Left lobe of liver (tissue), 2 donors: Measurements from ENCODE around the gene BICD1. TPM values are rescaled to one million over a fixed set of nuclear protein-coding genes. Genes with fewer than 3 reads are reported as not detected.
"Not testable (repeated sequence)": the region's sequence is repeated elsewhere in the genome, so short reads cannot be mapped to it uniquely, and the experiment has no call there.

Experiments used
- ATAC-seq: fragments of 200-7000 bp; cut with Tn5 transposase; one replicate; pipeline ENCODE4 v1.9.1; 2020; ENCODE audit warnings: mild to moderate bottlenecking, moderate library complexity
- DNase-seq: peaks from one replicate; pipeline ENCODE4 v3.0.0-alpha.2; 2020; ENCODE audit warnings: low spot score
- total RNA-seq: library from RNA; stranded (reverse); gene quantifications from one replicate; pipeline ENCODE4 v1.2.1, GENCODE V29; 2021
- donor health status: DM: no; HTN: no; CAD: no; lungs with moderate emphysema.
- donor health status: DM: no; HTN: yes; CAD: no.

BICD1 gene
- total RNA-seq, 1 donor from 2014 or later: 0.91 TPM

DNA sequence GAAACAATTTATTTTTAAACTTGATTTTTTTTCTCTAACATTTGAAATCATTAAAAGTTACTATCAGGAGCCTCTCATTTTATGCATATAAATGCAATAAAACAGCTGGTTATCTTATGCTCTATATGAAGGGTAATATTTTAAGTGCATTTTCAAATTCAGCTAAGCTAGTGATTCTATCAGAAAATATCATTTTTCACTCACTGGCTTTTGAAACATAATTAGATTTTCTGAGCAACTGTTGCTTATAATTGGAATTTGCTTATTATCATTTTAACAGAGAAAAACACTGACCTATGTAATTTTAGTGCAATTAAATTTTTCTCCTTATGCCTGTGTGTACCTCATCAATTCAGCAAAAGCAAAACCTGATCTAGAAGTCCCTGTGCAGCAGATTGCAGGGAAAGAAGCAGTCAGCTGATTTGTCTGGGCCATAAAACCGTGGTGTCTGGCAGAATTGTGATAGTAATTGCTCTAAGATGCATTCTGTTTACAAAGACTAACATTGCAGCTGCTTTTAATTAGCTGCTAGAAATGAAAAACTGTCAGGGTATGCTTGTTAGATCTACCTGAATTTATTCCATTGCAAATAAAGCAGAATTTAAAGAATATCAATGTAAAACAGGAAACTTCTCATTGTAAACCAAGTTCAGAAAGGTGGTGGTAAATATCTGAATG is 75.0 kb downstream of the BICD1 start:
- ATAC-seq: no peak
- no peak for DNase-seq

- no peak for ATAC-seq
These were observed 77.0 kb downstream of the BICD1 start for GRCh38 chr12:32183650-32184049.

GRCh38 chr12:32187127-32187526 is 80.5 kb downstream of the BICD1 start:
- DNase-seq, ATAC-seq: not testable (repeated sequence)

More at GRCh38 chr12:32183650-32184049, 77.0 kb downstream of the BICD1 start:
- no peak for DNase-seq

- DNase-seq (no peak), ATAC-seq (no peak)
These were observed 84.8 kb downstream of the BICD1 start for GRCh38 chr12:32191445-32191844.

DNA sequence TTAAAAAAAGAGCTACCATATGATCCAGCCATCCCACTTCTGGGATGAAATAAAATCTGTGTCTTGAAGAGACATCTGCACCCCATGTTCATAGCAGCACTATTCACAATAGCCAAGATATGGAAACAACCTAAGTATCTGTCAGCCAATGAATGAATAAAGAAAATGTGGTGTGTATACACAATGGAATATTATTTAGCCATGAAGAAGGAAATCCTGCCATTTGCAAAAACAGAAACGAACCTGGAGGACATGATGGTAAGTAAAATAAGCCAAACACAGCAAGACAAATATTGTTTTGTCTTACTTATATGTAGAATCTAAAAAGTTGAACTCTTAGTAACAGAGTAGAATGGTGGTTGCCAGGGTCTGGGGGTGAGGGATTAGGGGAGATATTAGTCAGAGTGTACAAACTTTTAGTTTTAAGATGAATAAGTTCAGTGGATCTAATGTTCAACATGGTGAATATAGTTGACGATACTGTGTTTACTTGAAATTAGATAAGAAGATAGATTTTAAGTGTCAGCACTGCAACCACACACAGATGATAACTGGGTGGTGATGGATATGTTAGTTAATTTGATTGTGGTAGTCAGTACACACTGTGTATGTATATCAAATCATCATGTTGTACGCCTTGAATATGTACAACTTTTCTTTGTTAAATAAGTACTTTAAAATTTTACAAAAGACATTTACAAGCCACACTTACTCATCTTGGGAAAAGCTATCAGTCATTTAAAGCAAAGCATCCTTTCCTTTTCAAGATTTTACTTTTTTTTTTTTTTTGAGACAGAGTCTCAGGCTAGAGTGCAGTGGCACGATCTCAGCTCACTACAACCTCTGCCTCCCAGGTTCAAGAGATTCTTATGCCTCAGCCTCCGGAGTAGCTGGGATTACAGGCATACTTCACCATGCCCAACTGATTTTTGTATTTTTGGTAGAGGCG is 89.9 kb downstream of the BICD1 start:
- ATAC-seq: no peak
- no peak for DNase-seq

- ATAC-seq: no peak
- no peak for DNase-seq
These were observed 90.8 kb downstream of the BICD1 start for GRCh38 chr12:32197421-32197820.

DNA sequence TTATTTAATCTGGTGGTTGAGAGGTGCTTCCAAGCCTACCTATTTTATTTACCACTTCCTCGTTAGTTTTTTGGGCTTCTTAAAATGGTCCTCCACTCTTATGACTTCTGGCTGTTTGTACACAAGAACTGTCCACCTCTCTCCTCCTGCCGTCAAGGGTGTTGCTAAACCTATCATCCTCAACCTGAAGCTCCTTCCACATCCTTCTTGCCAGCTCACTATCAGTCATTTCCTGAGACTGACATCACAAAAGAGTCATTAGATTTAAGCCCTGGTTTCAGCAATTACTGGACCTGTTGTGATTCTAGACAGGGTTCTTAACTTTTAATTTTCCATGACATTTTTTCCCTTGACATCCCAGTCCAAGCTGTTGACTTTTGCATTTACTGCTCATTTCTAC is 91.9 kb downstream of the BICD1 start:
- ATAC-seq (no peak), DNase-seq (no peak)

DNA sequence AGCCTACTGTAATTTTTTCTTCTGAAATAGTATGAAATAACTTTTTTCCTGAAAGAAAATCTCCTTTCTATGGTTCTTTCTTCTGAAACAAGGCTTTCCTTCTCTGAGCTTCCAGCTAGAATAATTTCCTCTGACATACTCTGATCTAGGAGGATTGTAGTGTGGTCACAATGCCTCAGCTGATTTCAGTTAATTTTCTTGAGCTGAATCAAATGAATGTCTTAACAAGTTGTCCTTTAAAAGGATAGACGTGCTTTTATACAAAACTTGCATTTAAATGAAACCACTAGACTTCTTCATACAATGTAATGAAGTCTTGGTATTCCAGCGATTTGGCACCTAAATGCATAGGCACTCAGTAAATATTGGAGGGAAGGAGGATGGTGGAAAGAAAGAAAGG is 94.4 kb downstream of the BICD1 start:
- DNase-seq (no peak), ATAC-seq (no peak)

- ATAC-seq: no peak
- DNase-seq: no peak
These were observed 95.3 kb downstream of the BICD1 start for GRCh38 chr12:32201976-32202375.

- DNase-seq (no peak), ATAC-seq (no peak)
These were observed 99.1 kb downstream of the BICD1 start for GRCh38 chr12:32205731-32206130.

- no peak for ATAC-seq
These were observed 101.7 kb downstream of the BICD1 start for GRCh38 chr12:32208355-32208754.

DNA sequence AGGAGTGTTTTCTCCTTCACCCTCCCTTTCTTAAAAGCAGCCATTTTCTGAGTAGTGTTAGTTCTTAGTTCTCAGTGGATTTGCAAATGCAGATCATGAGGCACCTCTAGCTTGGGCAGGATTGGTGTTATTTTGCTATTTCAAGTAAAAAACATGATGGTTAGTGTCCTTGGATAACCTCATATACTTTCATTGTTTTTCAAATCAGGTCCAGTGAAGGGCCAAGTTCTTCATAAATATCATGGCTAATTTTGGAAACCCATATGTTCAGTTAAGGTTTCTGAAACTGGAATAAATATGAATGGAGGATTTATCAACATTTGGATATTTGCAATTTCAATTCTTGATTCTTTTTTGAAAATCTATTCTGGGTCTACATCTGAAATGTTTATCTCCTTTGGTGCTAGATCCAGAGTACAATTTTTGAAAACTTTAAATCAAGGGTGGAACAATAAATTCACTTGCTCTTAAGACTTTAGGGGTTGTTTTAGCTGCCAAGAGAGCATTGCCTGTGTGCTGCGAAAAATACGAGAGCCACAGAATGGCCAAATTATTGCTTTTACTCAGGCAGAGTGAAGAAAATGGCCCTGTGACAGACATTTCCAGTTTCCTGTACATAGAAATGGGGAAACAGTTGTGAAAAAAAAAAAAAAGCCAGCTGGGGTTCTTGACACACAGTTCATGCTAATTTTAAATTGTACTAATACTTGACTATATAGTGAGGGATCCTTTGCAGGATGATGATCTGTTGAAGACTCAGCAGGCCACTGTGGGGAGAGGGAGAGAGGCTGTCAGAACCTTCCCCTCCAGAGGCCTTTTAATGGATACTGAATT is 104.6 kb downstream of the BICD1 start:
- DNase-seq (no peak), ATAC-seq (no peak)

More at GRCh38 chr12:32208355-32208754, 101.7 kb downstream of the BICD1 start:
- no peak for DNase-seq

GRCh38 chr12:32211900-32212156 is 105.2 kb downstream of the BICD1 start:
- no peak for DNase-seq
- no peak for ATAC-seq

DNA sequence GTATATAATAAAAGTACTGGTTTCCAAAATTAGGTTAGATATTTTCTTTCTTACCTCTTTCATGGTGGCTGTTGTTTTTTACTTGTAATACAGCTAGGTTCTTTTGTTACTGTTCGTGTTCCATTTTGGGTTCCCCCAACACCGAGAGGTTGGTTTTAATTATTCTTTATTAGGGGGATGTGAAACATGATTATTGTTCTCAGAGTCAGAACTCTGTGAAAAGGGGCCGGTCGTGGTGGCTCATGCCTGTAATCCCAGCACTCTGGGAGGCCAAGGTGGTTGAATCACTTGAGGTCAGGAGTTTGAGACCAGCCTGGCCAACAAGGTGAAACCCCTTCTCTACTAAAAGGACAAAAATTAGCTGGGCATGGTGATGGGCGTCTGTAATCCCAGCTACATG is 108.1 kb downstream of the BICD1 start:
- DNase-seq (no peak), ATAC-seq (no peak)

- no peak for DNase-seq
- peak; percentile 20 for ATAC-seq
These were observed 111.0 kb downstream of the BICD1 start for GRCh38 chr12:32217354-32218310.

DNA sequence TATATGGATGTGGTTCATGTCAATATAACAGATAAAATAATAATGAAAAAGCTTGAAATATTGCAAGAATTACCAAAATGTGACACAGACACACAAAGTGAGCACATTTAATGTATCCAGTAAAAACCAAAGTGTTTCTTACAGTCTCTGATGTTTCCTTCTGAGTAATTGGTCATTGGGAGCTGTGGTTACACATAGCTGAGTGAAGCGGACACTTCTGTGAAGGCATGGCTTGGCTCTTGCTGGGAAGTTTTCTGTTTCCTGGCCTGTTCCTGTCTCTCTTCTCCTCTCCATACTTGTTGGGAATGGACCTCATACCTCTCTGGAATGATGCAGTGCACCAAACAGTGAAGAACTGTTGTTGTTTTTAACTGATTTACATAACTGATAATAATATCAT is 117.3 kb downstream of the BICD1 start:
- DNase-seq (no peak), ATAC-seq (no peak)

DNA sequence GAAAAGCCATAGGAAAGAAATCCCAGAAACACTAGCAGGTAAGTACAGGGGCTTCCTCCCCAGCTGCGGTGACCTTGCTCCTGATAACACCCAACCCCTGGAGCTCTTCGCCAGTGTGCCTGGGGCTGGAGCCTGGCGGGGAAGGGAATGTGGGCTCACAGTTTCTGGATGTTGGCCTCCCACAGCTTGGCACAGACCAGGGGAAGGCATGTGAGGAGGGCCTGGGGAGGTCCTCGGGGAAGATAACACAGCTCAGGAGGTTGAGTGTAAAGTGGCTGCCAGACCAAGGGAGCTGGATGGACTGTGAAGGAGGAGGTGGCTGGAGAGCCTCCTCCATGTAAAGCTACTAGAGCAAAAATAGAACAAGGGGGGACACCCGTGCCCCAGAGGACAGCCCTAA is 120.1 kb downstream of the BICD1 start:
- no peak for DNase-seq
- ATAC-seq: no peak

GRCh38 chr12:32229971-32230612 is 123.4 kb downstream of the BICD1 start:
- ATAC-seq (no peak), DNase-seq (no peak)

GRCh38 chr12:32230613-32230993 is 124.0 kb downstream of the BICD1 start:
- no peak for DNase-seq
- no peak for ATAC-seq

DNA sequence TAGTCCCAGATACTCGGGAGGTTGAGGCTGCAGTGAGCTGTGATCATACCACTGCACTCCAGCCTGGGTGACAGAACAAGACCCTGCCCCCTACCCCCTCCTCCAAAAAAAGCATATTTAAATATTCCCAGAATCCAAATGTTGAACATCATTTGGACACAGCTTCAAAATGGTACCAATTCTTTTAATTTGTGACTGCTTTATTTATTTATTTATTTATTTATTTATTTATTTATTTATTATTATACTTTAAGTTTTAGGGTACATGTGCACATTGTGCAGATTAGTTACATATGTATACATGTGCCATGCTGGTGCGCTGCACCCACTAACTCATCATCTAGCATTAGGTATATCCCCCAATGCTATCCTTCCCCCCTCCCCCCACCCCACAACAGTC is 124.7 kb downstream of the BICD1 start:
- ATAC-seq, DNase-seq: not testable (repeated sequence)
